Esophagus muscularis mucosa (tissue), 4 donors: ENCODE measurements around the gene AMER3.
"Not testable (repeated sequence)": the region's sequence is repeated elsewhere in the genome, so short reads cannot be mapped to it uniquely, and the experiment has no call there.

Experiments
- EP300 ChIP-seq: sonication (generic); formaldehyde crosslinking; IDR thresholded peaks from one replicate; pipeline ENCODE4 v1.6.1; 2017; ENCODE audit warnings: antibody characterized with exemption
- POLR2A ChIP-seq: fragments of 450-650 bp; IDR thresholded peaks from one replicate; pipeline ENCODE4 v1.6.1; 2017; ENCODE audit warnings: antibody characterized with exemption, moderate library complexity, mild to moderate bottlenecking, low read depth
- POLR2AphosphoS5 ChIP-seq, 2 donors: sonication (generic); formaldehyde crosslinking; IDR thresholded peaks; one replicate each; pipeline ENCODE4 v1.6.1; 2017; ENCODE audit warnings: antibody characterized with exemption in 2 of 2
- TF ChIP-seq, protein P1 (sequence below), 3 experiments: fragments of 200-600 bp in 2 of 3; fragments of 450-650 bp in 1 of 3; sonication (generic) in 2 of 3; IDR thresholded peaks; one replicate each; pipeline ENCODE4 v1.5.1; 2017 to 2019; ENCODE audit warnings: antibody characterized with exemption in 3 of 3, mild to moderate bottlenecking in 2 of 3, moderate library complexity in 1 of 3

DNA sequence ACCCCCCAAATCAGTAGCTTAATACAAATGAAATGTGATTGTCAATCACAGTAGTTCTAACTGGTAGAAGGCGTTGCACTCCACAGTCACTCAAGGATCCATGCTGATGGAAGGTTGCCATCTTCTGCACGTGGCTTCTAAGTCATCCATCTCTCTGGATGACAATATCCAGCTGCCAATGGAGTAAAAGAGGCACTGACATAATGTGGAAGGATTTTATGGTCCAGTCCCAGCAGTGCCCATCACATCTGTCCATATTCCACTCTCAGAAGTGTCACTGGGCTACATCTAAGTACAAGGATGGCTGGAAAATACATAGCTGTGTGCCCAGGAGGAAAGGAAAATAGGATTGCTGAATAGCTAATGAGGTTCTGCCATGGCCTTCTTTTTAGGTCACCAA lies 40.5 kb upstream of the AMER3 start:
- TF ChIP-seq, protein P1, sequence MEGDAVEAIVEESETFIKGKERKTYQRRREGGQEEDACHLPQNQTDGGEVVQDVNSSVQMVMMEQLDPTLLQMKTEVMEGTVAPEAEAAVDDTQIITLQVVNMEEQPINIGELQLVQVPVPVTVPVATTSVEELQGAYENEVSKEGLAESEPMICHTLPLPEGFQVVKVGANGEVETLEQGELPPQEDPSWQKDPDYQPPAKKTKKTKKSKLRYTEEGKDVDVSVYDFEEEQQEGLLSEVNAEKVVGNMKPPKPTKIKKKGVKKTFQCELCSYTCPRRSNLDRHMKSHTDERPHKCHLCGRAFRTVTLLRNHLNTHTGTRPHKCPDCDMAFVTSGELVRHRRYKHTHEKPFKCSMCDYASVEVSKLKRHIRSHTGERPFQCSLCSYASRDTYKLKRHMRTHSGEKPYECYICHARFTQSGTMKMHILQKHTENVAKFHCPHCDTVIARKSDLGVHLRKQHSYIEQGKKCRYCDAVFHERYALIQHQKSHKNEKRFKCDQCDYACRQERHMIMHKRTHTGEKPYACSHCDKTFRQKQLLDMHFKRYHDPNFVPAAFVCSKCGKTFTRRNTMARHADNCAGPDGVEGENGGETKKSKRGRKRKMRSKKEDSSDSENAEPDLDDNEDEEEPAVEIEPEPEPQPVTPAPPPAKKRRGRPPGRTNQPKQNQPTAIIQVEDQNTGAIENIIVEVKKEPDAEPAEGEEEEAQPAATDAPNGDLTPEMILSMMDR (IDR thresholded peaks at IDR 0.05), result not testable (repeated sequence)
- not testable (repeated sequence) for TF ChIP-seq POLR2A; EP300; POLR2AphosphoS5 (IDR thresholded peaks at IDR 0.05)
